ENCODE data around the gene HTR3A.

The HTR3A gene

GRCh38 chr11:113979431-113979830, 4.5 kb downstream of the HTR3A start:
- DNase-seq (ENCODE audit: low spot score): no peak

GRCh38 chr11:113980785-113981184, 5.9 kb downstream of the HTR3A start:
- DNase-seq (ENCODE audit: low spot score): no peak

More at GRCh38 chr11:113979431-113979830, 4.5 kb downstream of the HTR3A start:
- TF ChIP-seq CTCF (IDR thresholded peaks at IDR 0.05; ENCODE audit: extremely low read depth, missing control alignments): no peak

GRCh38 chr11:113982306-113982705, 7.4 kb downstream of the HTR3A start:
- TF ChIP-seq CTCF (IDR thresholded peaks at IDR 0.05; ENCODE audit: extremely low read depth, missing control alignments): no peak
- no peak for DNase-seq (ENCODE audit: low spot score)

More at GRCh38 chr11:113980785-113981184, 5.9 kb downstream of the HTR3A start:
- no peak for TF ChIP-seq CTCF (IDR thresholded peaks at IDR 0.05; ENCODE audit: extremely low read depth, missing control alignments)

GRCh38 chr11:113984781-113985180, 9.9 kb downstream of the HTR3A start:
- DNase-seq (ENCODE audit: low spot score): no peak
- no peak for TF ChIP-seq CTCF (IDR thresholded peaks at IDR 0.05; ENCODE audit: extremely low read depth, missing control alignments)

- TF ChIP-seq CTCF (IDR thresholded peaks at IDR 0.05; ENCODE audit: extremely low read depth, missing control alignments): no peak
- no peak for DNase-seq (ENCODE audit: low spot score)
Measured at GRCh38 chr11:113985906-113986305, 11.0 kb downstream of the HTR3A start.

GRCh38 chr11:113986351-113987140, 11.6 kb downstream of the HTR3A start:
- no peak for TF ChIP-seq CTCF (IDR thresholded peaks at IDR 0.05; ENCODE audit: extremely low read depth, missing control alignments)
- DNase-seq (ENCODE audit: low spot score): no peak

- DNase-seq (ENCODE audit: low spot score): no peak
- TF ChIP-seq CTCF (IDR thresholded peaks at IDR 0.05; ENCODE audit: extremely low read depth, missing control alignments): no peak
Measured at GRCh38 chr11:113989381-113989780, 14.5 kb downstream of the HTR3A start.

Data from GM20000 (cell line).